Measurements from ENCODE around the gene SESN1.
"Not testable (repeated sequence)": the region's sequence is repeated elsewhere in the genome, so short reads cannot be mapped to it uniquely, and the experiment has no call there.

- not testable (repeated sequence) for TF ChIP-seq CTCF (optimal IDR thresholded peaks at IDR 0.05 in 1 of 3, IDR thresholded peaks at IDR 0.05 in 1 of 3, conservative IDR thresholded peaks at IDR 0.05 in 1 of 3; ENCODE audit: extremely low read depth in 1 of 3, insufficient read depth in 2 of 3, low read length in 3 of 3); EZH2 (IDR thresholded peaks at IDR 0.05; ENCODE audit: low read length)
Measured at GRCh38 chr6:109135600-109135999, 41.0 kb upstream of the SESN1 start.

All from keratinocyte (primary cell).